ENCODE data around the gene ARHGEF4. TPM values are rescaled to one million over a fixed set of nuclear protein-coding genes. Genes with fewer than 3 reads are reported as not detected.

ARHGEF4 gene
- total RNA-seq, 1 experiment from 2014 or later = 12.6 TPM

DNA sequence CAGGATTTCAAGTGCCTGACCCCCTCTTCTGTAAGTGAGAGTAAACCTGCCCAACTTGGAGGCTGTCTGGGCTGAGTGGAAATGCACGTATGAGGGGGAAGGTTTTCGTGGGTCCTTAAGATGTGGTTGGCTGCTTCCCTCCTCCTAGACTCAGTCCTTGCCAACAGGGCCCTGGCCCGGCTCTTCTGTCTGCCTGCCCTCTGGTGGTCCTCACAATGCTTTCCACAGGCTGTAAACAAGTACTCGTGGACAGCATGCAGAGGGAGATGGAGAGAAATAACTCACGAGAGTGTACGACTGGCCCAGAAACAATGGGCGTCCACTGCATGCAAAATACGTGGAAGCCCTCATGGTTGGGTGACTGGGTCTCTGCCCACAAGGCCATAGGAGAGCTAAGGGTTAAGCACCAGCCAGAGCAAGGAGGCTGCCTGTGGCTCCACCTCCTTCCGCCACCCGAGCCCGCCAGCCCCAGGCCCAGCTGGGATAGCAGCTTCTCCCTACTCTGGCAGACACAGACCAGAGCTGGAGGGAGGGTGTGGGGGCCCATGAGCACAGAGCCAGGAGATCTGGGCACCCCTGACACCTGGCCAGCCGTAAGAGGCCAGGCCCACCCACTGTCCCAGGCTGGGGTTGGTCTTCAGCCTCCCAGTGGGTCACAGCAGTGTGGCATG, 17.0 kb upstream of the ARHGEF4 start:
- Mint-ChIP-seq H3K27me3 (ENCODE audit: low read depth) (peaks cover 3% of the 10 kb centered on the region), H3K36me3 (ENCODE audit: insufficient read depth in 1 of 3, low read depth in 3 of 3) (no peaks in the 10 kb centered on the region), H3K4me1 (peaks cover 30 to 38% of the 10 kb centered on the region in 2 experiments), H3K4me3 (no peak overlapping the region), H3K27ac (peak overlapping the region in 1 of 3 experiments; percentile 83; a peak in 1 of 7 replicates), H3K9me3 (peaks cover 0 to 3% of the 10 kb centered on the region in 2 experiments; a peak in 2 of 5 replicates)
- H3K4me2 ChIP-seq (ENCODE audit: insufficient read depth, insufficient read length, low read length) = no peak overlapping the region
- H3K4ac ChIP-seq (ENCODE audit: low read depth, low read length) = no peak overlapping the region
- peak overlapping the region; percentile 27 for H4K8ac ChIP-seq (replicated peaks; ENCODE audit: insufficient read length, low read depth, low read length)
- no peaks in the 10 kb centered on the region for H3K79me1 ChIP-seq (ENCODE audit: insufficient read depth, low read depth, low read length, poor library complexity, severe bottlenecking)
- H2AK5ac ChIP-seq (ENCODE audit: insufficient read length, low read length) = no peak overlapping the region
- peak; percentile 76 for DNase-seq
- H3K27ac ChIP-seq (ENCODE audit: insufficient read length, low read depth, low read length) = no peak overlapping the region
- peak overlapping the region; percentile 62 for H3K14ac ChIP-seq (ENCODE audit: insufficient read depth, low read length)
- no peak overlapping the region for H4K91ac ChIP-seq (ENCODE audit: insufficient read length, low read depth, low read length)
- no peaks in the 10 kb centered on the region for H3K9me3 ChIP-seq (ENCODE audit: control insufficient read depth, low read depth, low read length)
- H2AFZ ChIP-seq (ENCODE audit: low read length) = peak overlapping the region; percentile 46
- WGBS (ENCODE audit: extremely low coverage, insufficient read length, low lambda C conversion rate) = no CpG with 5 or more reads among the region's 12 CpGs
- no peak overlapping the region for H4K5ac ChIP-seq (ENCODE audit: insufficient read length, low read depth, low read length)
- no peak overlapping the region for H3T11ph ChIP-seq (ENCODE audit: low read length)
- H2BK20ac ChIP-seq (ENCODE audit: low read depth, low read length, poor library complexity, severe bottlenecking) = no peak overlapping the region
- H3K56ac ChIP-seq (ENCODE audit: insufficient read length, low read depth, low read length) = no peak overlapping the region
- H3K23me2 ChIP-seq (ENCODE audit: insufficient read length, low read depth, low read length, poor library complexity, severe bottlenecking) = no peaks in the 10 kb centered on the region
- no peak overlapping the region for H3K9ac ChIP-seq (ENCODE audit: extremely low read depth, insufficient read length, low read length)
- H3K23ac ChIP-seq (ENCODE audit: insufficient read length, low read depth, low read length) = no peak overlapping the region
- peak overlapping the region; percentile 53 for H3K18ac ChIP-seq (ENCODE audit: insufficient read length, low read depth, low read length)
- no peaks in the 10 kb centered on the region for H3K27me3 ChIP-seq (ENCODE audit: insufficient read depth, low read length)
- no peak overlapping the region for H2BK15ac ChIP-seq (ENCODE audit: low read depth, low read length)
- no peak overlapping the region for H2BK120ac ChIP-seq (ENCODE audit: low read depth, low read length, poor library complexity, severe bottlenecking)
- no peak overlapping the region for H2BK5ac ChIP-seq (ENCODE audit: insufficient read length, low read length)
- H3K4me1 ChIP-seq (ENCODE audit: insufficient read depth, low read length) = peaks cover 2% of the 10 kb centered on the region; the same call in 1 of the 2 replicates
- no peak overlapping the region for H2BK12ac ChIP-seq (ENCODE audit: insufficient read length, low read depth, low read length)
- H4K20me1 ChIP-seq (ENCODE audit: control insufficient read depth, insufficient read depth, insufficient read length) = peaks cover 3% of the 10 kb centered on the region
- no peaks in the 10 kb centered on the region for H3K79me2 ChIP-seq (ENCODE audit: insufficient read depth, low read length)
- TF ChIP-seq, protein P1, sequence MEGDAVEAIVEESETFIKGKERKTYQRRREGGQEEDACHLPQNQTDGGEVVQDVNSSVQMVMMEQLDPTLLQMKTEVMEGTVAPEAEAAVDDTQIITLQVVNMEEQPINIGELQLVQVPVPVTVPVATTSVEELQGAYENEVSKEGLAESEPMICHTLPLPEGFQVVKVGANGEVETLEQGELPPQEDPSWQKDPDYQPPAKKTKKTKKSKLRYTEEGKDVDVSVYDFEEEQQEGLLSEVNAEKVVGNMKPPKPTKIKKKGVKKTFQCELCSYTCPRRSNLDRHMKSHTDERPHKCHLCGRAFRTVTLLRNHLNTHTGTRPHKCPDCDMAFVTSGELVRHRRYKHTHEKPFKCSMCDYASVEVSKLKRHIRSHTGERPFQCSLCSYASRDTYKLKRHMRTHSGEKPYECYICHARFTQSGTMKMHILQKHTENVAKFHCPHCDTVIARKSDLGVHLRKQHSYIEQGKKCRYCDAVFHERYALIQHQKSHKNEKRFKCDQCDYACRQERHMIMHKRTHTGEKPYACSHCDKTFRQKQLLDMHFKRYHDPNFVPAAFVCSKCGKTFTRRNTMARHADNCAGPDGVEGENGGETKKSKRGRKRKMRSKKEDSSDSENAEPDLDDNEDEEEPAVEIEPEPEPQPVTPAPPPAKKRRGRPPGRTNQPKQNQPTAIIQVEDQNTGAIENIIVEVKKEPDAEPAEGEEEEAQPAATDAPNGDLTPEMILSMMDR (conservative IDR thresholded peaks at IDR 0.05) = peak; percentile 49; the same call in 2 of the 3 replicates
